CD4-positive, alpha-beta T cell (primary cell): ENCODE results near the gene STPG2. TPM values are rescaled to one million over a fixed set of nuclear protein-coding genes. Genes with fewer than 3 reads are reported as not detected.

Source experiments
- ATAC-seq: fragments of 200-7000 bp; cut with Tn5 transposase; one replicate; pipeline ENCODE4 v1.10.0; 2022; ENCODE audit warnings: mild to moderate bottlenecking; ENCODE audit not compliant: poor library complexity
- CTCF ChIA-PET: fragments of 350-600 bp; sonication (Branson Sonifier 250); formaldehyde crosslinking; loops from one replicate; lab custom pipeline; 2021; ENCODE audit warnings: antibody characterized with exemption, inconsistent platforms; lab: Charles Lee
- POLR2A ChIA-PET: fragments of 350-600 bp; sonication (Branson Sonifier 250); formaldehyde crosslinking; loops from one replicate; lab custom pipeline; 2021; ENCODE audit warnings: antibody characterized with exemption, inconsistent platforms; lab: Charles Lee
- DNase-seq, 14 experiments: peaks; one replicate each; pipeline ENCODE4 v3.0.0-alpha.2; 2013 to 2020; ENCODE audit warnings: mixed read lengths in 2 of 14
- H3K27ac ChIP-seq, 2 donors: one replicate each; pipeline versions ENCODE4 v1.5.1 to v1.7.0; 2013; ENCODE audit warnings: low read length in 2 of 2, low read depth in 1 of 2, mild to moderate bottlenecking in 1 of 2
- H3K27me3 ChIP-seq, 2 experiments: 1 replicate in 1 of 2; 2 replicates in 1 of 2; pipeline versions ENCODE4 v1.6.1 to v1.7.0; 2013; ENCODE audit warnings: low read length in 2 of 2, control low read depth in 1 of 2, mild to moderate bottlenecking in 1 of 2, moderate library complexity in 1 of 2; ENCODE audit not compliant: insufficient read depth in 2 of 2, control insufficient read depth in 1 of 2
- H3K36me3 ChIP-seq: one replicate; pipeline ENCODE4 v1.6.1; 2013; ENCODE audit warnings: low read length, control low read depth; ENCODE audit not compliant: insufficient read depth
- H3K4me1 ChIP-seq: one replicate; pipeline ENCODE4 v1.6.1; 2013; ENCODE audit warnings: low read length, control low read depth; ENCODE audit not compliant: insufficient read depth
- H3K4me3 ChIP-seq: one replicate; pipeline ENCODE4 v1.5.1; 2013; ENCODE audit warnings: mild to moderate bottlenecking, low read length, moderate library complexity
- H3K9me3 ChIP-seq, 2 experiments: 1 replicate in 1 of 2; 2 replicates in 1 of 2; pipeline versions ENCODE4 v1.6.1 to v1.7.0; 2013; ENCODE audit warnings: low read length in 2 of 2, mild to moderate bottlenecking in 2 of 2, control low read depth in 1 of 2, moderate library complexity in 1 of 2; ENCODE audit not compliant: control insufficient read depth in 1 of 2, insufficient read depth in 1 of 2
- H3K27ac Mint-ChIP-seq: one replicate; pipeline ENCODE4 v1.8.0; 2020; ENCODE audit warnings: mixed read lengths
- H3K27me3 Mint-ChIP-seq: one replicate; pipeline ENCODE4 v1.8.0; 2021; ENCODE audit warnings: mixed read lengths
- H3K36me3 Mint-ChIP-seq: one replicate; pipeline ENCODE4 v1.8.0; 2021; ENCODE audit warnings: low read depth, mixed read lengths
- H3K4me1 Mint-ChIP-seq: one replicate; pipeline ENCODE4 v1.8.0; 2021; ENCODE audit warnings: low read depth, mixed read lengths
- H3K4me3 Mint-ChIP-seq: one replicate; pipeline ENCODE4 v1.8.0; 2020; ENCODE audit warnings: mild to moderate bottlenecking, mixed read lengths
- H3K9me3 Mint-ChIP-seq: one replicate; pipeline ENCODE4 v1.8.0; 2020; ENCODE audit warnings: mixed read lengths
- intact Hi-C, 2 experiments: fragments of 100-400 bp; cut with DNase I in 1 of 2; cut with micrococcal nuclease in 1 of 2; formaldehyde crosslinking; loops; one replicate each; pipeline versions ENCODE4 v1.15.1 to v1.9.0; 2023 to 2025; cut with DNase I, micrococcal nuclease
- total RNA-seq, 174 experiments: library from RNA in 2 of 174; stranded (reverse) in 2 of 174; gene quantifications; one replicate each; pipeline ENCODE4 v1.2.3 and lab custom pipeline; 2021 to 2026
- TF ChIP-seq, protein P1 (sequence below): fragments of 200-600 bp; IDR thresholded peaks from one replicate; pipeline ENCODE4 v1.8.0; 2022; ENCODE audit warnings: antibody characterized with exemption, mild to moderate bottlenecking

STPG2 gene
- total RNA-seq, 2 experiments from 2014 or later, result 0.22 to 0.28 TPM

DNA sequence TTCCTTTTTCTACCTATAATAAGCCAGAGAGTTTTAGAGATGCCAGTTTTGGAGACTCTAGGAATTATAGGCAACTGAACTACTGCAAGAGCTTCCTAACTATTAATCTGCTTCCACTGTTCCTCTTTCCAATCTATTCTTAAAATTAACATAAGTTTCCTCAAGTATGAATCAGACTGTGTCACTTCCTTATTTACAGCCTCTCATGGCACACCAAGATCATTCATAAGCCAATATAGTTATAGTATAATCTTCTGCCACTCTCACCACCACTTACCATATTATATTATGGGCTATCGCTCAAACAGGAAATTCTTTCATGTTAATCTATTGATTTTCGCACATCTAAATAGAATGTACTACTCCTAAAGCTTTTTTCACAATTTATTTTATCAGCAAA is 383.5 kb downstream of the STPG2 start:
- no peaks in the 10 kb centered on the region for H3K36me3 Mint-ChIP-seq
- Histone ChIP-seq H3K9me3 (no peaks in the 10 kb centered on the region), H3K27ac (no peak overlapping the region), H3K27me3 (no peaks in the 10 kb centered on the region), H3K4me3 (no peak overlapping the region), H3K36me3 (no peaks in the 10 kb centered on the region), H3K4me1 (no peaks in the 10 kb centered on the region)
- H3K27me3 Mint-ChIP-seq, result no peaks in the 10 kb centered on the region
- ATAC-seq, result no peak
- intact Hi-C loops, result no loop called here
- H3K4me3 Mint-ChIP-seq, result no peak overlapping the region
- TF ChIP-seq, protein P1, sequence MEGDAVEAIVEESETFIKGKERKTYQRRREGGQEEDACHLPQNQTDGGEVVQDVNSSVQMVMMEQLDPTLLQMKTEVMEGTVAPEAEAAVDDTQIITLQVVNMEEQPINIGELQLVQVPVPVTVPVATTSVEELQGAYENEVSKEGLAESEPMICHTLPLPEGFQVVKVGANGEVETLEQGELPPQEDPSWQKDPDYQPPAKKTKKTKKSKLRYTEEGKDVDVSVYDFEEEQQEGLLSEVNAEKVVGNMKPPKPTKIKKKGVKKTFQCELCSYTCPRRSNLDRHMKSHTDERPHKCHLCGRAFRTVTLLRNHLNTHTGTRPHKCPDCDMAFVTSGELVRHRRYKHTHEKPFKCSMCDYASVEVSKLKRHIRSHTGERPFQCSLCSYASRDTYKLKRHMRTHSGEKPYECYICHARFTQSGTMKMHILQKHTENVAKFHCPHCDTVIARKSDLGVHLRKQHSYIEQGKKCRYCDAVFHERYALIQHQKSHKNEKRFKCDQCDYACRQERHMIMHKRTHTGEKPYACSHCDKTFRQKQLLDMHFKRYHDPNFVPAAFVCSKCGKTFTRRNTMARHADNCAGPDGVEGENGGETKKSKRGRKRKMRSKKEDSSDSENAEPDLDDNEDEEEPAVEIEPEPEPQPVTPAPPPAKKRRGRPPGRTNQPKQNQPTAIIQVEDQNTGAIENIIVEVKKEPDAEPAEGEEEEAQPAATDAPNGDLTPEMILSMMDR, result no peak
- CTCF ChIA-PET, result no interaction called here
- H3K4me1 Mint-ChIP-seq, result no peaks in the 10 kb centered on the region
- POLR2A ChIA-PET, result no interaction called here
- peaks cover 2% of the 10 kb centered on the region for H3K9me3 Mint-ChIP-seq
- no peak overlapping the region for H3K27ac Mint-ChIP-seq
- no peak for DNase-seq

DNA sequence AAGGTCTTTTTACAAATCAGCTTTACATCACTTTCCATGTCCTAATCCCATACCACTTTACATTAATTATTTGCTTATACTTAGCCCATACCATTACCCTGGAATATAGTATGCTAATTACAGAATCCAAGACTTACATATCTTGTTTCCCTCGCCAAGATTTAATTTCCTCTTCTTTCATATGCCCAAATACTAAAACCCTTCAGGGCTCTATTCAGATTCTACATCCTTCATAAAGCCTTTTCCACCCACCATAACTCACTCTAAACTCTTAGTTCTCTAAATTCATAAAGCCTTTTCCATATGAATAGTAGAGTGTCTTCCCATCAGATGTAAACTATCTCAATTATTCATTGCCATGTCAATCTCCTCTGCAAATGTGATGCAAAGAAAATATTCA is 390.7 kb downstream of the STPG2 start:
- Histone ChIP-seq H3K4me1 (no peaks in the 10 kb centered on the region), H3K27ac (no peak overlapping the region), H3K4me3 (no peak overlapping the region), H3K27me3 (no peaks in the 10 kb centered on the region), H3K36me3 (no peaks in the 10 kb centered on the region), H3K9me3 (no peaks in the 10 kb centered on the region)
- ChIA-PET CTCF (no interaction called here), POLR2A (no interaction called here)
- DNase-seq, result no peak
- Mint-ChIP-seq H3K9me3 (no peaks in the 10 kb centered on the region), H3K27ac (no peak overlapping the region), H3K4me3 (no peak overlapping the region), H3K27me3 (no peaks in the 10 kb centered on the region), H3K36me3 (no peaks in the 10 kb centered on the region), H3K4me1 (no peaks in the 10 kb centered on the region)
- ATAC-seq, result no peak
- TF ChIP-seq, protein P1, result no peak
- intact Hi-C loops, result no loop called here

DNA sequence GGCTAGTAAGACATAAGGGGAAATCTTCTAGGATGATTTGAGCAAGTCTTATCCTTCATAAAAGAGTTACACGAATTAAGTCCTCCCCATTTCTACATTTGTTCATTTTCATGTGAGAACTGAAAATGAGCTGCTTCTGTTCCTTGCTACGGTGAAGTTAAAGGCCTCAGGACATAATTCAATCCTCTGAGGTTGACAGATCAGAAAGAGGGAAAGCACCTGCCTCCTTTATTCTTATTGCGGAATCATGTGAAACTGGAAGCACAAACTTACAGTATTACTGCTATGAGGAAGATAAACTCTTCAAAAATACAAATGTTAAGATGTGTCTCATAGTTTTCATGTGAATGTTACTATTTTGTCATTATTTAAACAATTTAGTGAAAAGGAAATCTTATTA is 395.3 kb downstream of the STPG2 start:
- no peaks in the 10 kb centered on the region for H3K27me3 Mint-ChIP-seq
- no peak overlapping the region for H3K4me3 Mint-ChIP-seq
- POLR2A ChIA-PET, result no interaction called here
- intact Hi-C loops, result no loop called here
- H3K4me3 ChIP-seq, result no peak overlapping the region
- no peak overlapping the region for H3K27ac ChIP-seq
- H3K36me3 ChIP-seq, result no peaks in the 10 kb centered on the region
- H3K4me1 Mint-ChIP-seq, result no peaks in the 10 kb centered on the region
- no peaks in the 10 kb centered on the region for H3K4me1 ChIP-seq
- TF ChIP-seq, protein P1, result no peak
- H3K27ac Mint-ChIP-seq, result no peak overlapping the region
- no peaks in the 10 kb centered on the region for H3K9me3 Mint-ChIP-seq
- ATAC-seq (no peak), DNase-seq (no peak)
- CTCF ChIA-PET, result no interaction called here
- H3K9me3 ChIP-seq, result no peaks in the 10 kb centered on the region
- H3K36me3 Mint-ChIP-seq, result no peaks in the 10 kb centered on the region
- no peaks in the 10 kb centered on the region for H3K27me3 ChIP-seq
